Thoracic aorta (tissue), 2 donors: Measurements from ENCODE around the gene HEBP2. TPM values are rescaled to one million over a fixed set of nuclear protein-coding genes. Genes with fewer than 3 reads are reported as not detected.

Experiments
- ATAC-seq: fragments of 150-250 bp; one replicate; pipeline ENCODE4 v1.8.0; 2017; ENCODE audit warnings: low read depth; ENCODE audit not compliant: insufficient number of reproducible peaks, low FRiP score
- DNase-seq: peaks from one replicate; pipeline ENCODE4 v3.0.0-alpha.2; 2020; ENCODE audit warnings: low spot score
- H3K27ac ChIP-seq, 2 donors: fragments of 200-600 bp; sonication (generic); 1 replicate in 1 of 2; 2 replicates in 1 of 2; pipeline ENCODE4 v1.5.1; 2016; ENCODE audit warnings: mild to moderate bottlenecking in 2 of 2, moderate library complexity in 2 of 2
- H3K27me3 ChIP-seq: fragments of 200-600 bp; sonication (generic); replicated peaks from 2 replicates; pipeline ENCODE4 v1.6.0; 2016; ENCODE audit warnings: mild to moderate bottlenecking; ENCODE audit not compliant: insufficient read depth
- H3K36me3 ChIP-seq: fragments of 200-600 bp; sonication (generic); one replicate; pipeline ENCODE4 v1.5.1; 2016
- H3K4me1 ChIP-seq, 2 donors: fragments of 200-600 bp; sonication (generic); 1 replicate in 1 of 2; 2 replicates in 1 of 2; pipeline versions ENCODE4 v1.5.1 to v1.6.0; 2016; ENCODE audit warnings: low read depth in 2 of 2, mild to moderate bottlenecking in 1 of 2; ENCODE audit not compliant: control insufficient read depth in 1 of 2
- H3K4me3 ChIP-seq: fragments of 200-600 bp; sonication (generic); 2 replicates; pipeline ENCODE4 v1.5.1; 2016; ENCODE audit warnings: mild to moderate bottlenecking
- H3K9me3 ChIP-seq: fragments of 200-600 bp; sonication (generic); 2 replicates; pipeline ENCODE4 v1.5.1; 2016
- CTCF ChIP-seq: fragments of 200-600 bp; sonication (generic); IDR thresholded peaks from one replicate; pipeline ENCODE4 v1.5.1; 2019; ENCODE audit warnings: antibody characterized with exemption
- total RNA-seq, 2 donors: library from RNA; depleted of rRNA; stranded (reverse); fragments of >200 nt; gene quantifications; one replicate each; pipeline versions ENCODE4 v1.1.0 to v1.2.3, GENCODE V29; 2016

The HEBP2 gene
- total RNA-seq, 2 donors from 2014 or later, result 49.0 to 62.4 TPM

GRCh38 chr6:138387577-138388368 lies 16.2 kb upstream of the HEBP2 start:
- Histone ChIP-seq H3K4me1 (no peaks in the 10 kb centered on the region), H3K36me3 (no peaks in the 10 kb centered on the region), H3K27ac (no peak overlapping the region), H3K9me3 (no peaks in the 10 kb centered on the region), H3K27me3 (no peaks in the 10 kb centered on the region), H3K4me3 (no peak overlapping the region)
- DNase-seq (no peak), ATAC-seq (no peak)
- no peak for TF ChIP-seq CTCF

GRCh38 chr6:138389551-138389950 lies 14.5 kb upstream of the HEBP2 start:
- H3K36me3 ChIP-seq, result no peaks in the 10 kb centered on the region
- ATAC-seq, result no peak
- no peaks in the 10 kb centered on the region for H3K9me3 ChIP-seq
- no peak overlapping the region for H3K27ac ChIP-seq
- H3K27me3 ChIP-seq, result no peaks in the 10 kb centered on the region
- no peak for DNase-seq
- TF ChIP-seq CTCF, result no peak
- H3K4me1 ChIP-seq, result no peaks in the 10 kb centered on the region
- H3K4me3 ChIP-seq, result no peak overlapping the region

GRCh38 chr6:138393871-138394783 lies 9.9 kb upstream of the HEBP2 start:
- Histone ChIP-seq H3K27ac (no peak overlapping the region), H3K27me3 (no peaks in the 10 kb centered on the region), H3K9me3 (no peaks in the 10 kb centered on the region), H3K36me3 (no peaks in the 10 kb centered on the region), H3K4me1 (no peaks in the 10 kb centered on the region), H3K4me3 (no peak overlapping the region)
- DNase-seq (no peak), ATAC-seq (no peak)
- TF ChIP-seq CTCF, result no peak

GRCh38 chr6:138396709-138397108 lies 7.3 kb upstream of the HEBP2 start:
- no peak overlapping the region for H3K4me3 ChIP-seq
- H3K9me3 ChIP-seq, result no peaks in the 10 kb centered on the region
- no peaks in the 10 kb centered on the region for H3K4me1 ChIP-seq
- DNase-seq (no peak), ATAC-seq (no peak)
- H3K27ac ChIP-seq, result no peak overlapping the region
- no peak for TF ChIP-seq CTCF
- H3K36me3 ChIP-seq, result no peaks in the 10 kb centered on the region
- H3K27me3 ChIP-seq, result no peaks in the 10 kb centered on the region
